PFSK-1 (cell line): Measurements from ENCODE around the gene KIF1B.

Source experiments
- FOXP2 ChIP-seq: optimal IDR thresholded peaks from 2 replicates; pipeline ENCODE3; 2011; ENCODE audit warnings: borderline replicate concordance, control low read depth, inconsistent platforms; ENCODE audit not compliant: insufficient read depth; ENCODE audit errors: extremely low read length, extremely low read depth
- POLR2AphosphoS5 ChIP-seq: IDR thresholded peaks from 2 replicates; pipeline ENCODE4 v1.6.1; 2012; ENCODE audit warnings: low read depth, mild to moderate bottlenecking, control low read depth, low read length, moderate library complexity
- SIN3A ChIP-seq: IDR thresholded peaks from 2 replicates; pipeline ENCODE4 v1.6.1; 2012; ENCODE audit warnings: mild to moderate bottlenecking, low read length, moderate library complexity, borderline replicate concordance; ENCODE audit not compliant: insufficient read depth
- TAF1 ChIP-seq: IDR thresholded peaks from 2 replicates; pipeline ENCODE4 v1.6.1; 2012; ENCODE audit warnings: low read length, control low read depth, borderline replicate concordance; ENCODE audit not compliant: insufficient read depth
- TF ChIP-seq, protein P1 (sequence below), 2 experiments: IDR thresholded peaks; 2 replicates each; pipeline versions ENCODE4 v1.6.1 to v1.8.0; 2011 to 2012; ENCODE audit warnings: low read depth in 2 of 2, low read length in 2 of 2, control low read depth in 1 of 2, inconsistent platforms in 1 of 2, mild to moderate bottlenecking in 1 of 2, moderate library complexity in 1 of 2; ENCODE audit not compliant: insufficient read depth in 1 of 2

DNA sequence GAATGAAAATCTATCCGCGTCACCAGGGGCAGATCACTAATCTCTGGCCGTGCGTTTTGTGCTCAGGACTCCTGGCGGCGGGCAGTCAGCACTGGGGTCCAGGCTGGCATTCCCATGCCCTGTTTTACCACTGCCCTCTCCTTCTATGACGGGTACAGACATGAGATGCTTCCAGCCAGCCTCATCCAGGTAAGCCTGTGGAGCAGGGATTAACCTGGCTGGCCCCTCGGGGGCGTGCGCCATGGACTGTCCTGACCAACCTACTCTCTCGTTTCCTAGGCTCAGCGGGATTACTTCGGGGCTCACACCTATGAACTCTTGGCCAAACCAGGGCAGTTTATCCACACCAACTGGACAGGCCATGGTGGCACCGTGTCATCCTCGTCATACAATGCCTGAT lies 209.0 kb downstream of the KIF1B start:
- no peak for TF ChIP-seq SIN3A
- TF ChIP-seq, protein P1, sequence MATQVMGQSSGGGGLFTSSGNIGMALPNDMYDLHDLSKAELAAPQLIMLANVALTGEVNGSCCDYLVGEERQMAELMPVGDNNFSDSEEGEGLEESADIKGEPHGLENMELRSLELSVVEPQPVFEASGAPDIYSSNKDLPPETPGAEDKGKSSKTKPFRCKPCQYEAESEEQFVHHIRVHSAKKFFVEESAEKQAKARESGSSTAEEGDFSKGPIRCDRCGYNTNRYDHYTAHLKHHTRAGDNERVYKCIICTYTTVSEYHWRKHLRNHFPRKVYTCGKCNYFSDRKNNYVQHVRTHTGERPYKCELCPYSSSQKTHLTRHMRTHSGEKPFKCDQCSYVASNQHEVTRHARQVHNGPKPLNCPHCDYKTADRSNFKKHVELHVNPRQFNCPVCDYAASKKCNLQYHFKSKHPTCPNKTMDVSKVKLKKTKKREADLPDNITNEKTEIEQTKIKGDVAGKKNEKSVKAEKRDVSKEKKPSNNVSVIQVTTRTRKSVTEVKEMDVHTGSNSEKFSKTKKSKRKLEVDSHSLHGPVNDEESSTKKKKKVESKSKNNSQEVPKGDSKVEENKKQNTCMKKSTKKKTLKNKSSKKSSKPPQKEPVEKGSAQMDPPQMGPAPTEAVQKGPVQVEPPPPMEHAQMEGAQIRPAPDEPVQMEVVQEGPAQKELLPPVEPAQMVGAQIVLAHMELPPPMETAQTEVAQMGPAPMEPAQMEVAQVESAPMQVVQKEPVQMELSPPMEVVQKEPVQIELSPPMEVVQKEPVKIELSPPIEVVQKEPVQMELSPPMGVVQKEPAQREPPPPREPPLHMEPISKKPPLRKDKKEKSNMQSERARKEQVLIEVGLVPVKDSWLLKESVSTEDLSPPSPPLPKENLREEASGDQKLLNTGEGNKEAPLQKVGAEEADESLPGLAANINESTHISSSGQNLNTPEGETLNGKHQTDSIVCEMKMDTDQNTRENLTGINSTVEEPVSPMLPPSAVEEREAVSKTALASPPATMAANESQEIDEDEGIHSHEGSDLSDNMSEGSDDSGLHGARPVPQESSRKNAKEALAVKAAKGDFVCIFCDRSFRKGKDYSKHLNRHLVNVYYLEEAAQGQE (IDR thresholded peaks at IDR 0.05; ENCODE audit: insufficient read depth in 1 of 2, low read depth in 2 of 2, low read length in 2 of 2): no peak
- no peak for TF ChIP-seq TAF1
- no peak for TF ChIP-seq POLR2AphosphoS5
- no peak for TF ChIP-seq FOXP2
